Measurements from ENCODE around the gene OR51S1.
"Not testable (repeated sequence)": the region's sequence is repeated elsewhere in the genome, so short reads cannot be mapped to it uniquely, and the experiment has no call there.

OR51S1 gene

DNA sequence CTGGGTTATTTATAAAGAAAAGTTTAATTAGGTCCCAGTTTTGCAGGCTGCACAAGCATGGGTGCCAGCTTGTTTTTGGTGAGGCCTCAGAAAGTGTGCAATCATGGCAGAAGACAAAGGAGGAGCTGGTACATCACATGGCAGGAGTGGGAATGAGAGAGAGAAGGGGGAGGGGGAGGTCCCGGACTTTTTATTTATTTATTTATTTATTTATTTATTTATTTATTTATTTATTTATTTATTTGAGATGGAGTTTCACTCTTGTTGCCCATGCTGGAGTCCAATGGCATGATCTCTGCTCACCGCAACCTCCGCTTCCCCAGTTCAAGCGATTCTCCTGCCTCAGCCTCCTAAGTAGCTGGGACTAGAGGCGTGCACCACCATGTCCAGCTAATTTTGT, 47.7 kb downstream of the OR51S1 start:
- not testable (repeated sequence) for DNase-seq

- no peak for DNase-seq
These were observed 50.4 kb downstream of the OR51S1 start for GRCh38 chr11:4798427-4799183.
